ENCODE data around the gene OR2M5. TPM values are rescaled to one million over a fixed set of nuclear protein-coding genes. Genes with fewer than 3 reads are reported as not detected.

The OR2M5 gene, protein sequence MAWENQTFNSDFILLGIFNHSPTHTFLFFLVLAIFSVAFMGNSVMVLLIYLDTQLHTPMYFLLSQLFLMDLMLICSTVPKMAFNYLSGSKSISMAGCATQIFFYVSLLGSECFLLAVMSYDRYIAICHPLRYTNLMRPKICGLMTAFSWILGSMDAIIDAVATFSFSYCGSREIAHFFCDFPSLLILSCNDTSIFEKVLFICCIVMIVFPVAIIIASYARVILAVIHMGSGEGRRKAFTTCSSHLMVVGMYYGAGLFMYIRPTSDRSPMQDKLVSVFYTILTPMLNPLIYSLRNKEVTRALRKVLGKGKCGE
- total RNA-seq = not detected
- not detected for polyA plus RNA-seq
- total RNA-seq = not detected

DNA sequence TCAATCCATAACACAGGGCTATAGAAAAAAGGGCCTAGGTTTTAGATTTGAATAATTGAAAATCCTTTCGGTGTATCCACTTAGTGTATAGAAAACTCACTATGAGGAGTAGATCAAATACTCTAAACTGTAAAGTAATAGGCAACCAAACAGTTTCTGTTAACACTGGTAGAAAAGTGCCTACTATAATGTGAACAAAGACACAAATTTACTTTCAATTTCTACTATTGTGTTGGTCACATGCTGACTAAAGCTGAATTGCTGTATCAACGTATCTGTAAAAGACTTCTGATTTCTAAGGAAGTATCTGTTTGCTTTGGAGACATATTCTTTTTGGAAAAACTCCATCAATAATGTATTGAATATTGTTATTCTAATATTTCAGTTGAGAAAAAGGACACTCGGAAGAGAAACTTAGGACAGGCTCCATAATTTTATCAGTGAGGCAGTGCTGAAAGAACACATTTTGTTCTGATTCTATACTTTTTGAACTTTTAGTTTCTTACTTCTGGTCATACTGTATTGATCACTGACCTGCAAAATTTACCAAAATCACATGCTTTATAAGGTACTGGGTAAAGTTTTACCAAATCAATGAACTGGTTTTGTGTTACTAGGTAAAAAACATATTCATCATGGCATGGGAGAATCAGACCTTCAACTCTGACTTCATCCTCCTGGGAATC lies at the start of gene OR2M5:
Gene OR2M5 (plus strand): TSS at position 636 of the 686 bp plus-strand sequence. CDS start 0 bp downstream, at position 636.
- Histone ChIP-seq H3K4me3 (ENCODE audit: low read length) (no peak within 1 kb of the TSS), H3K27me3 (ENCODE audit: control insufficient read depth in 2 of 2, insufficient read depth in 2 of 2, low read length in 2 of 2) (peaks cover 0 to 3% of the 10 kb centered on the region in 2 donors), H3K4me1 (ENCODE audit: control insufficient read depth in 2 of 2, insufficient read depth in 2 of 2, low read length in 2 of 2) (no peaks in the 10 kb centered on the region), H3K9me3 (ENCODE audit: control insufficient read depth in 2 of 3, low read length in 3 of 3) (no peaks in the 10 kb centered on the region), H3K27ac (ENCODE audit: low read depth, low read length) (no peak within 1 kb of the TSS), H3K36me3 (ENCODE audit: control insufficient read depth in 2 of 3, insufficient read depth in 3 of 3, low read length in 3 of 3) (no peaks in the 10 kb centered on the region)
- Mint-ChIP-seq H3K9me3 (peaks cover 0 to 34% (median 10%) of the 10 kb centered on the region in 11 donors), H3K27ac (peak within 1 kb of the TSS in 1 of 9 donors; percentile 5), H3K4me3 (no peak within 1 kb of the TSS), H3K4me1 (no peaks in the 10 kb centered on the region), H3K27me3 (peaks cover 0 to 12% (median 0%) of the 10 kb centered on the region in 5 donors), H3K36me3 (no peaks in the 10 kb centered on the region)
- POLR2A ChIA-PET = no interaction called here
- ATAC-seq (no peak), DNase-seq (no peak)
- CTCF ChIA-PET = no interaction called here
- intact Hi-C loops (cut with micrococcal nuclease) = no loop called here

DNA sequence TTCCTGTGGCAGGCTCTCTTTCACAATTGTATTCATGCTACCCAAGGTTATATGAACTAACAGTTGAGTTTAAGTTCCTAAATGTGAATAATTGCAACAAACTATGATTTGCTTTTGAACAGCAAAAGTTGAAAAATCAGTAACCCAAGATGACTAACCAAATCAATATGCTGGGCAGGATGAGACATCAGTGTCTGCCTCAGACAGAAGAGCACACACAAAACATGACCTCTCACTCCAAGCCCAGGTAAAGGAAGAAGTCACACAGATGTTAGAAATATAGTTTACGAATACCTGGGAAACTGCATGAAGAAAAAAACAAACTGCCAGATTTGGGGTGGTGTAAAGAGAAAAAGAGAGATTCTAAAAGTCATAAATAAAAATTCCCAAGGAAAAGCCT lies 46.4 kb upstream of the OR2M5 start:
- H3K27ac ChIP-seq (ENCODE audit: low read depth, low read length) = no peak overlapping the region
- CTCF ChIA-PET = no interaction called here
- no peaks in the 10 kb centered on the region for H3K4me1 ChIP-seq (ENCODE audit: control insufficient read depth in 2 of 2, insufficient read depth in 2 of 2, low read length in 2 of 2)
- H3K9me3 Mint-ChIP-seq = peaks cover 0 to 14% (median 2%) of the 10 kb centered on the region in 11 donors
- POLR2A ChIA-PET = no interaction called here
- peaks cover 0 to 4% (median 0%) of the 10 kb centered on the region in 5 donors for H3K27me3 Mint-ChIP-seq
- DNase-seq (no peak), ATAC-seq (no peak)
- no peak overlapping the region for H3K4me3 ChIP-seq (ENCODE audit: low read length)
- no peak overlapping the region for H3K4me3 Mint-ChIP-seq
- H3K36me3 ChIP-seq (ENCODE audit: control insufficient read depth in 2 of 3, insufficient read depth in 3 of 3, low read length in 3 of 3) = no peaks in the 10 kb centered on the region
- no peaks in the 10 kb centered on the region for H3K36me3 Mint-ChIP-seq
- no peaks in the 10 kb centered on the region for H3K27me3 ChIP-seq (ENCODE audit: control insufficient read depth in 2 of 2, insufficient read depth in 2 of 2, low read length in 2 of 2)
- intact Hi-C loops (cut with micrococcal nuclease) = no loop called here
- peaks cover 0 to 3% (median 0%) of the 10 kb centered on the region in 3 experiments for H3K9me3 ChIP-seq (ENCODE audit: control insufficient read depth in 2 of 3, low read length in 3 of 3)
- H3K4me1 Mint-ChIP-seq = no peaks in the 10 kb centered on the region
- H3K27ac Mint-ChIP-seq = no peak overlapping the region

DNA sequence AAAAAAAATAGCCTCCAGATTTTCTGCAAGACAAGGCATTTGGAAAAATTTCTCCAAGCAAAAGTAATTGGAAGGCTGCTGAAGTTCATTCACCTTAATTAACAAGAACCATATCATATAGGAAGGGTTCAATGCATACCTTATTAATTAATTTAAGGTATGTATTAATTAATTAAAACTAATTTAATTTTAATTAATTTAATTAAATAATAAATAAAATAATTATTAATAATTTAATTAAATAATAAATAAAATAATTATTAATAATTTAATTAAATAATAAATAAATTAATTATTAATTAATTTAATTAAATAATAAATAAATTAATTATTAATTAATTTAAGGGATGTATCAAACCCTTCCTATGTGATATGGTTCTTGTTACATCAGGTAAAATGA lies 42.1 kb upstream of the OR2M5 start:
- Histone ChIP-seq H3K9me3 (ENCODE audit: control insufficient read depth in 2 of 3, low read length in 3 of 3) (no peaks in the 10 kb centered on the region), H3K4me1 (ENCODE audit: control insufficient read depth in 2 of 2, insufficient read depth in 2 of 2, low read length in 2 of 2) (no peaks in the 10 kb centered on the region), H3K36me3 (ENCODE audit: control insufficient read depth in 2 of 3, insufficient read depth in 3 of 3, low read length in 3 of 3) (no peaks in the 10 kb centered on the region), H3K27ac (ENCODE audit: low read depth, low read length) (no peak overlapping the region), H3K27me3 (ENCODE audit: control insufficient read depth in 2 of 2, insufficient read depth in 2 of 2, low read length in 2 of 2) (no peaks in the 10 kb centered on the region), H3K4me3 (ENCODE audit: low read length) (no peak overlapping the region)
- intact Hi-C loops (cut with micrococcal nuclease) = no loop called here
- POLR2A ChIA-PET = no interaction called here
- no peak for ATAC-seq
- Mint-ChIP-seq H3K4me1 (no peaks in the 10 kb centered on the region), H3K27me3 (peaks cover 0 to 7% (median 0%) of the 10 kb centered on the region in 5 donors), H3K36me3 (no peaks in the 10 kb centered on the region), H3K4me3 (no peak overlapping the region), H3K27ac (no peak overlapping the region), H3K9me3 (peaks cover 0 to 19% (median 5%) of the 10 kb centered on the region in 11 donors)
- CTCF ChIA-PET = no interaction called here
- no peak for DNase-seq

DNA sequence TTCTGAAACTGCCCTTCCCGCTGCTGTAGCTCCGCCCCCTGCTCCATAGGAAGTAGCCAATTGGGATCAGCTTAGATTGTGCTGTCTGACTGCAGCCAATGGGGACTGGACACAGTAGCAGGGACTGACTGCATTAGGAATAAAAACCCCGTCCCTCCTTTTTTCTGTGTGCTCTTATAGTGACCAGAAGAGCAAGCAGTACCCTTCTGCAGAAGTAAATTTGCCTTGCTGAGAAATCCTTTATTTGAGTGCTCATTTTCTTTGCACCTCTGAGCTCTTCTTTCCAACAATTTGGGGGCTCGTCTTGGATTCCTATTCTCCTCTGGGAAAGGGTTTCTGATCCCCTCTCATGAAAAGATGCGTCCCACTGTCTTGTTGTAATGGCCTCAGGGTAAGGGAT lies 33.8 kb upstream of the OR2M5 start:
- peaks cover 0 to 27% (median 0%) of the 10 kb centered on the region in 3 experiments for H3K9me3 ChIP-seq (ENCODE audit: control insufficient read depth in 2 of 3, low read length in 3 of 3)
- intact Hi-C loops (cut with micrococcal nuclease) = no loop called here
- peaks cover 19 to 52% (median 34%) of the 10 kb centered on the region in 11 donors for H3K9me3 Mint-ChIP-seq
- H3K36me3 Mint-ChIP-seq = peaks cover 0 to 16% (median 0%) of the 10 kb centered on the region in 5 donors
- no peaks in the 10 kb centered on the region for H3K4me1 Mint-ChIP-seq
- no peak for DNase-seq
- no peaks in the 10 kb centered on the region for H3K36me3 ChIP-seq (ENCODE audit: control insufficient read depth in 2 of 3, insufficient read depth in 3 of 3, low read length in 3 of 3)
- H3K4me3 ChIP-seq (ENCODE audit: low read length) = no peak overlapping the region
- ChIA-PET CTCF (no interaction called here), POLR2A (no interaction called here)
- H3K27ac Mint-ChIP-seq = no peak overlapping the region
- no peak for ATAC-seq
- no peak overlapping the region for H3K4me3 Mint-ChIP-seq
- H3K27me3 Mint-ChIP-seq = peaks cover 0 to 14% (median 0%) of the 10 kb centered on the region in 5 donors
- no peaks in the 10 kb centered on the region for H3K27me3 ChIP-seq (ENCODE audit: control insufficient read depth in 2 of 2, insufficient read depth in 2 of 2, low read length in 2 of 2)
- H3K4me1 ChIP-seq (ENCODE audit: control insufficient read depth in 2 of 2, insufficient read depth in 2 of 2, low read length in 2 of 2) = no peaks in the 10 kb centered on the region
- H3K27ac ChIP-seq (ENCODE audit: low read depth, low read length) = no peak overlapping the region

DNA sequence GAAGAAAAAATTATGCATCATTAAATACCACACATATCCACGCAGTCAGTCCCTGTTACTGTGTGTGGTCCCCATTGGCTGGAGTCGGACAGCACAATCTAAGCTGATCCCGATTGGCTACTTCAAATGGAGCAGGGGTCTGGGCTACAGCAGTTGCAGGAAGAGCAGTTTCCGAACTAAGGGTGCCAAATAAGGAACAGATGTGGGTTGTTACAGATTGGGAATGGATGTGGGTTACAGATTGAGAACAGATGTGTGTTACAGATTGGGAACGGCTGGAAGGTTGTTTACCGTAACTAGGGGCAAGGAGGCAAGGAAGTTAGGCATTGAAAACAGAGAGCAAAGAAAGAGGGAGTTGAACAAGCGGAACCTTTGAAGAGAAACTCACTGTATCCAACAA lies 30.1 kb upstream of the OR2M5 start:
- ATAC-seq (no peak), DNase-seq (no peak)
- no peaks in the 10 kb centered on the region for H3K36me3 ChIP-seq (ENCODE audit: control insufficient read depth in 2 of 3, insufficient read depth in 3 of 3, low read length in 3 of 3)
- ChIA-PET POLR2A (no interaction called here), CTCF (no interaction called here)
- Mint-ChIP-seq H3K36me3 (peaks cover 0 to 11% (median 0%) of the 10 kb centered on the region in 5 donors), H3K27me3 (no peaks in the 10 kb centered on the region), H3K27ac (peak overlapping the region in 1 of 9 donors; percentile 21), H3K4me3 (no peak overlapping the region), H3K9me3 (peaks cover 14 to 42% (median 25%) of the 10 kb centered on the region in 11 donors), H3K4me1 (no peaks in the 10 kb centered on the region)
- no peak overlapping the region for H3K27ac ChIP-seq (ENCODE audit: low read depth, low read length)
- no peaks in the 10 kb centered on the region for H3K4me1 ChIP-seq (ENCODE audit: control insufficient read depth in 2 of 2, insufficient read depth in 2 of 2, low read length in 2 of 2)
- H3K4me3 ChIP-seq (ENCODE audit: low read length) = no peak overlapping the region
- H3K9me3 ChIP-seq (ENCODE audit: control insufficient read depth in 2 of 3, low read length in 3 of 3) = peaks cover 0 to 22% (median 0%) of the 10 kb centered on the region in 3 experiments
- intact Hi-C loops (cut with micrococcal nuclease) = no loop called here
- H3K27me3 ChIP-seq (ENCODE audit: control insufficient read depth in 2 of 2, insufficient read depth in 2 of 2, low read length in 2 of 2) = no peaks in the 10 kb centered on the region

DNA sequence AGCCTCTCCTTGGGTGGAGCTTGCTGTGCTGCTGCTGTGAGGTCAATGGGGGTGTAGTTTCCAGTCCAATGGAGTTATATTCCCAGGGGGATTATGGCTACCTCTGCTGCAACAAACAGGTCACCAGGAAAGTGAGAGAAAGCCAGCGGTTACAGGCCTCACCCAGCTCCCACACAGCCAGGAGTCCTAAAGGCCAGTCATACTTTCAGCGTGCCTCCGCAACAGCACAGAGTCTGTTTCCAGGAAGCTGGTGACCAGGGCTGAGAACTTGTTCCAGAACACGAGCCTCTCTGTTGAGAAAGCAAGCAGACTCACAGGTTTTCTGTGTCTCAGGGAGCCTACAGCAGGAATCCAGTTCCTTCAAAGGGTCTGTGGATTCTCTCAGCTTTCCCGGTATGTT lies 17.3 kb upstream of the OR2M5 start:
- no peak for DNase-seq
- ATAC-seq = no peak
- Histone ChIP-seq H3K27ac (ENCODE audit: low read depth, low read length) (no peak overlapping the region), H3K4me1 (ENCODE audit: control insufficient read depth in 2 of 2, insufficient read depth in 2 of 2, low read length in 2 of 2) (no peaks in the 10 kb centered on the region), H3K4me3 (ENCODE audit: low read length) (no peak overlapping the region), H3K36me3 (ENCODE audit: control insufficient read depth in 2 of 3, insufficient read depth in 3 of 3, low read length in 3 of 3) (no peaks in the 10 kb centered on the region), H3K9me3 (ENCODE audit: control insufficient read depth in 2 of 3, low read length in 3 of 3) (no peaks in the 10 kb centered on the region), H3K27me3 (ENCODE audit: control insufficient read depth in 2 of 2, insufficient read depth in 2 of 2, low read length in 2 of 2) (no peaks in the 10 kb centered on the region)
- H3K27ac Mint-ChIP-seq = no peak overlapping the region
- H3K4me1 Mint-ChIP-seq = no peaks in the 10 kb centered on the region
- H3K9me3 Mint-ChIP-seq = peaks cover 6 to 56% (median 13%) of the 10 kb centered on the region in 11 donors
- peaks cover 0 to 7% (median 0%) of the 10 kb centered on the region in 5 donors for H3K27me3 Mint-ChIP-seq
- H3K36me3 Mint-ChIP-seq = peaks cover 0 to 14% (median 0%) of the 10 kb centered on the region in 5 donors
- POLR2A ChIA-PET = no interaction called here
- CTCF ChIA-PET = no interaction called here
- H3K4me3 Mint-ChIP-seq = no peak overlapping the region
- intact Hi-C loops (cut with micrococcal nuclease) = no loop called here

Measured in naive thymus-derived CD4-positive, alpha-beta T cell (primary cell).